ENCODE measurements around the gene KRT83.
"Not testable (repeated sequence)": the region's sequence is repeated elsewhere in the genome, so short reads cannot be mapped to it uniquely, and the experiment has no call there.

The KRT83 gene

DNA sequence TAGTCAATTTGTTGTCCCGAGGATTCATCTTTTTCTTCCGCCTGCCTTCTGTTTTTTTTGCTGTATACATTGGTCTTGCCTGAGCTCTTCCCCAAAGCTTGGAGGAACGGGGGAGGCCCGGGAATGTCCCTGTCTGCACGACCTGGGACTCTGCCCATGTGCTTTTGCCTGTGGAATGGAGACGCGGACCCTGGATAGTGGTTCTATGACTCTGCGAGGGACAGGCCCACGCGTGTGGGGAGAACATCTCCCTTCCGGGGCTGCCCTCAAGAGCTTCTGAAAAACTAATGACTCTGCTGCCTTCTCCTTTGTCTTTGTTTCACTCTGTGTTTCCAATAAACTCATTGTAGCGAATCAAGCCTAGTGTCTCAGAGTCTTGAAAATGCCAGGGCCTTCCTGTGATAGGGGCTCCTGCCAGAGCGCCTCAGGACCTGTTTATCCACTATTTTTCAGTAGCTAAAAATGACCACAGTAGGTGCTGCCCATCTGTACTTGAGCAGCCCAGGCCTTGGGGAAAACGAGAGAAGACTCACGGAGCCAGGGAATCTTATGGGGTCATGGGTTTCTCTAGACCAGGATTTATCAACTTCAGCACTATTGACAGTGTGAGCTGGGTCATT is 12.3 kb downstream of the KRT83 start:
- DNase-seq (ENCODE audit: low spot score), result no peak

DNA sequence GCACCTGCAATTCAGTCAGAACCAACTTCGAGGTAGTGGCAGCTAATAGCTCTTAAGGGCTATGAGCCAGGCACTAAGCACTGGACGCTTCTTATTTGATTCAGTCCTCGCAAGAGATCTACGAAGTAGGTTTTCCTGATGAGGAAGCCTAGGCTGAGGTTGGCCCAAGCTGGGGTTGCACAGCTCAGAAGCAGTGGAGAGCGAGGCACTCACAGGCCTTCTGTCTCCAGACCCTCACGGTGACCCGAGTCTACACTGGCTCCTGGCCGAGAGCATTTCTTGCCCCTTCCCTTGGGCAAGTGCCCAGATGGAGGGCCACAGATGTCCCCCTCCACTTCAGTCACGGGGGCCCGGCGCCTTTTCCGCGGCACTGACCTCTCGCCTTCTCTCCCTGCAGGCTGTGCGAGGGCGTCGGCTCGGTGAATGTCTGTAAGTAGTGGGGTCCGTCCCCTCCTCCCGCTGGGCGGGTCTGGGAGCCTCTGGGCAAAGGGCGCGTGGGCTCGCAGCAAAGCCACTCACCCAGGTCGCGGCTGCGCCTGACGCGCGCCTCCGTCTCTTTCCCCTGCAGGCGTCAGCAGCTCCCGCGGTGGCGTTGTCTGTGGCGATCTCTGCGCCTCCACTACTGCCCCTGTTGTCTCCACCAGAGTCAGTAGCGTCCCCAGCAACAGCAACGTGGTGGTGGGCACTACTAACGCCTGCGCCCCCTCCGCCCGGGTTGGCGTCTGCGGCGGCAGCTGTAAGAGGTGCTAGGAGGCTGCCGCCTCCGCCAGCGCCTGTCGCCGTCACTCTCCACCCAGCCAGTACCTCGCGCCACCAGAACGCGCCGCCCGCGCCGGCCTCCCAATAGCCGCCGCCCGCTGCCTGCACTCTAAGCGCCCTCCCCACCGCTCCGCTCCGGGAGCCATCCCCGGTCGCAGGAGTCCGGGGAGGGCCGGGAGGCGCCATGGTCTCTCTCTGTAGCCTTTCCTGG is 13.1 kb downstream of the KRT83 start:
- peak; percentile 71 for DNase-seq (ENCODE audit: low spot score)

GRCh38 chr12:52306731-52307130 is 14.5 kb downstream of the KRT83 start:
- DNase-seq (ENCODE audit: low spot score), result no peak

DNA sequence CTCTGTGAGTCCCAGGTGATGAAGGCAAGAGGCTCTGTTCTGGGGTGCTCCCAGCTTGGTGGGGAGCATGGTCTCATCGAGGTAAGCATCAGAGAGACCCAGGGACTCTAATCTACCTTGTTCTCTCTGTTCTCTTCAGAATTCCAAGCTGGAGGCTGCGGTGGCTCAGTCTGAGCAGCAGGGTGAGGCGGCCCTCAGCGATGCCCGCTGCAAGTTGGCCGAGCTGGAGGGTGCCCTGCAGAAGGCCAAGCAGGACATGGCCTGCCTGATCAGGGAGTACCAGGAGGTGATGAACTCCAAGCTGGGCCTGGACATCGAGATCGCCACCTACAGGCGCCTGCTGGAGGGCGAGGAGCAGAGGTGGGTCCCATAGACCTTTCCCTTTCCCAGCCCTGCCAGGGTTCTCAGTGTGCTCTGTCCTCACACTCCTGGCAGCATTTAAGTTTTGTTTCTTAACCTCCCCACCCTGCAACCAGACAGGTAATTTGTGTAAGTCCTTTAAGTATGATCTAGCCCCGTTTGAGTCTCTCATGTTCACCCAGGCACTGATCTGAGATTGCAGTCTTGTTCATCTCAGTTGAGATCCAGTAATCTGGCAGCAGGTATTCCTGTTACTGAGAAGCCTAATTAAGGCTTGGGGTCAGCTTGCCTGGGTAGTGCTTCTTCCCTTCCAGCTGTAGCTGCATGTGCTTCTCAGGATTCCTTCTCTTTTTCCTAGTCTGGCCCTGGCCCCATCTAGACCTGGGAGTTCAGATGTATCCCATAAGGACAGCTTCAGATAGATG is 15.1 kb downstream of the KRT83 start:
- no peak for DNase-seq (ENCODE audit: low spot score)

- not testable (repeated sequence) for DNase-seq (ENCODE audit: low spot score)
Measured at GRCh38 chr12:52304941-52305411, 16.2 kb downstream of the KRT83 start.

DNA sequence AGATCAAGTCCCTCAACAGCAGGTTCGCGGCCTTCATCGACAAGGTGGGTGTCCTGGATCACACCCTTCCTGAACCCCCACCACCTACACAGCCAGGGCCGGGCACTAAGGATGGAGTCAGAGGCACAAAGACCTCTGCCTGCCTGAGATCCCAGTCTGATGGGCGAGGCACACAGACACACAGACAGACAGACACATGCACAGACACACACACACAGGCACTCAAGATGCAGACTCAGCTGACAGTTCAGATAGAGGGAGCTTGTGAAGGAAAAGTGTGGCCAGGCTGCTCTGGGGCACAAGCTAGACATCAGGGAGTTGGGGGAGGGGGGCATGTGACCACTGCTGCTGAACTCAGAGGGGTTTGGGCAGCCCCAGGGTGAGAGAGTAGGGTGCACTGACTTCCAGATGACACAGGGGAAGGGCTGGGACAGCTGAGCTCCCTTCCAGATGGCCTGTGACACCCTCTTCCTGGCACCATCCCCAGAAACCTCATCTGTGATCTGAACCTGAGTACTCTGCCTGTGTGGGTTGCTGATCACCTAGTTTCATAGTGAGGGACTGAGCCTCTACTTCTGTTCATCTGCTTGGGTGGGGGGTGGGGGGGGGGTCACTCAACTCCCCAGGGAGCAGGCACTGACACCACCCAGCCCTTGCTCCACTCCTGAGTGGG is 18.8 kb downstream of the KRT83 start:
- DNase-seq (ENCODE audit: low spot score), result not testable (repeated sequence)

DNA sequence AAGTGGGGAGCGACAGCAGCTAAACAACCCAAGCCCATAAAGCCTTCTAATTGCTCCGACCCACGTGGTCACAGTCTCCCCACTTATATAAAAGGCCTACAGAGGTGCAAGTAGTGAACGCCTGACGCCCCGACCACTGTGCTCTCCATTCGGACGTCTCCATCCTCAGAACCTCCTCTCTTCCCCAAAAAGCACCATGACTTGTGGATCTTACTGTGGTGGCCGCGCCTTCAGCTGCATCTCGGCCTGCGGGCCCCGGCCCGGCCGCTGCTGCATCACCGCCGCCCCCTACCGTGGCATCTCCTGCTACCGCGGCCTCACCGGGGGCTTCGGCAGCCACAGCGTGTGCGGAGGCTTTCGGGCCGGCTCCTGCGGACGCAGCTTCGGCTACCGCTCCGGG is 19.5 kb downstream of the KRT83 start:
- DNase-seq (ENCODE audit: low spot score), result not testable (repeated sequence)

- DNase-seq (ENCODE audit: low spot score), result no peak
Measured at GRCh38 chr12:52300796-52301691, 20.2 kb downstream of the KRT83 start.

- no peak for DNase-seq (ENCODE audit: low spot score)
Measured at GRCh38 chr12:52298677-52299190, 22.5 kb downstream of the KRT83 start.

GRCh38 chr12:52296572-52297215 is 24.5 kb downstream of the KRT83 start:
- DNase-seq (ENCODE audit: low spot score), result no peak

GRCh38 chr12:52295663-52296062 is 25.5 kb downstream of the KRT83 start:
- peak; percentile 39 for DNase-seq (ENCODE audit: low spot score)

DNA sequence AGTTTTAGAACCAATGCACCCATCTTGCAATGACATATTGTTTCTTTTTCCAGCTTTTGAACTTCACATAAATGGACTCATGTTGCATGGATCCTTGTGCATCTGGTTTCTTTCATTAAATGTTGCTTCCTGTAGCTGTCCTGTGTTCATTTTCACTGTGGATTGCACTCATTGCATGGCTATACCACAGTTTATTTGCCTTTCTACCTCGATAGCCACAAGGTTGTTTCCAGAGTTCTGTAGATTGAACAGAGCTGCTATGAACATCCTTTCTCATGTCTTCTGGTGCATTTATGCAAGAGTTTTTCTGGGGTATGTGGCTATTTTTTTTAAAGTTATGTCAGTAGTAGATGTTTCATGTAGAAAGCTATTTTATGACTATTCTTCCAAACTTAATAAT is 26.4 kb downstream of the KRT83 start:
- DNase-seq (ENCODE audit: low spot score), result no peak

- DNase-seq (ENCODE audit: low spot score), result no peak
Measured at GRCh38 chr12:52293926-52294325, 27.3 kb downstream of the KRT83 start.

DNA sequence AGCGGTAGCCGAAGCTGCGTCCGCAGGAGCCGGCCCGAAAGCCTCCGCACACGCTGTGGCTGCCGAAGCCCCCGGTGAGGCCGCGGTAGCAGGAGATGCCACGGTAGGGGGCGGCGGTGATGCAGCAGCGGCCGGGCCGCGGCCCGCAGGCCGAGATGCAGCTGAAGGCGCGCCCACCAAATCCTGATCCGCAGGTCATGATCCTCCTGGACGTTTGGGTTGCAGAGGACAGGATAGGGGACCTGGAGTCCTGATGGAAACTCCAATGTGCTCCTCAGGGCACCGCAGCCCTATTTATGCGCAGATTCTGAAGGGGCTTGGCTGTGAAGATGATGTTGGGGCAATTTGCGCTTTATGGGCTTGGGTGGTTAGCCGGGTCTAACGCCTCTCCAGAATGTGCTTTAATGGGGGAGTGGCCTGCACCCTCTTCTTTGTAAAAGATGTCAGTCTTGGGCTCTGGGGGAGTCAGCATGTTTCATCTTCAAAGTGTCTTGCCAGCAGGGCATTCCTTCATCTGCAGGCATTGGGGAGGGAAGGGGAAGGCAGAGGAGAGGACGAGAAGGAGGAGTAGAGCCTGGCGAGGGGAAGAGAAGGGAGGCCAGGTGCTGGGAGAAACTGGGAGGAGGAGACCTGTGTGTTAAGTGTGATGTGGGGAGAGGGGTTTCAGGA is 29.8 kb downstream of the KRT83 start, which contains the start of gene KRT81:
Gene KRT81, minus strand, starts transcription at position 268 of the 669 bp plus-strand sequence. Its CDS starts 69 bp downstream, at position 199.
- DNase-seq (ENCODE audit: low spot score), result no peak

GRCh38 chr12:52290483-52291134 is 30.6 kb downstream of the KRT83 start:
- DNase-seq (ENCODE audit: low spot score), result not testable (repeated sequence)

DNA sequence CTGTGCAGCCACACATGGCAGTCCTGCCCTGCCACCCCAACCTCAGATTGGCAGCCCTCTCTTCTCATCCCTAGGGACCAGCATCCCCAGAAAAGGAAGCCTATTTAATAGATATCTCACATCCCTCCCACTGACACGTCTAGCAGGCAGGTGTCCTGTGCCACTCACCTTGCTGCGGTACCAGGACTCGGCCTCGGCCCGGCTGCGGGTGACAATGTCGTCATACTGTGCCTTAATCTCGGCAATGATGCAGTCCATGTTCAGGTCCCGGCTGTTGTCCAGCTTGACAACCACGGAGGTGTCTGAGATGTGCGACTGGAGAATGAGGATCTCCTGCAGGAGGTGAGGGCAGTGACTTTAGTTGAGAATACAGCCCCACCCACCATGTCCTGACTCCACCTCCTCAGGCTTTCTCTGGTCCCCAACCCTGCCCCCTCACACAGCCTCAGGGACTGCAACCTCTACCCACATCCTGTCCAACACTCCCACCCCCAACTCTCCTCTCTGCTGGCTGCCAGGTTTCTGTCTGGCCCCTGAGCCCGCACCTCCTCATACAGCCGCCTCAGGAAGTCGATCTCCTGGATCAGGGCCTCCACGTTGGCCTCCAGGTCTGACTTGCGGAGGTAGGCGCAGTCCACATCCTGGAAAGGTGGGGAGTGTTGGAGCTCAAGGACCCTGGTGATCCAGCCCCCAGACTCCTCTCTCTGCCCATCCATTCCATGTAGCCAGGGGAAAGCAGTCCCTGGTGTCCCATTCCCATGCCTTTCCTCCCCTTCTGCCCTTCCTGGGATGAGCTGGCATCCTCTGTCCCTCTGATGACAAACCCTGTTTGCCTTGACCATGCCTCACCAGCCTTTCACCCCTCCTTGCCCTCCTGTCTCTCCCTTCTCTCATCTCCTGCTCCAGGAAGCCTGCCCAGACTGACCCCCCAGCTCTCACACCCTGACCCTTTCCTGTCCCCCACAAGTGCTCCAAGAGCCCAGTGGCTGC is 33.1 kb downstream of the KRT83 start:
- not testable (repeated sequence) for DNase-seq (ENCODE audit: low spot score)
